HG02759 (cell line): ENCODE results near the gene CLPTM1.
"Not testable (repeated sequence)": the region's sequence is repeated elsewhere in the genome, so short reads cannot be mapped to it uniquely, and the experiment has no call there.

Experiments
- ATAC-seq: cut with Tn5 transposase; IDR thresholded peaks from one replicate; pipeline ENCODE4 v1.9.1; 2021; ENCODE audit warnings: mild to moderate bottlenecking, moderate library complexity; ENCODE audit not compliant: unreplicated experiment

Gene CLPTM1

GRCh38 chr19:44973982-44974735 is 19.0 kb downstream of the CLPTM1 start:
- no peak for ATAC-seq

- ATAC-seq, result no peak
Observed at GRCh38 chr19:44974857-44975256, 19.7 kb downstream of the CLPTM1 start.

DNA sequence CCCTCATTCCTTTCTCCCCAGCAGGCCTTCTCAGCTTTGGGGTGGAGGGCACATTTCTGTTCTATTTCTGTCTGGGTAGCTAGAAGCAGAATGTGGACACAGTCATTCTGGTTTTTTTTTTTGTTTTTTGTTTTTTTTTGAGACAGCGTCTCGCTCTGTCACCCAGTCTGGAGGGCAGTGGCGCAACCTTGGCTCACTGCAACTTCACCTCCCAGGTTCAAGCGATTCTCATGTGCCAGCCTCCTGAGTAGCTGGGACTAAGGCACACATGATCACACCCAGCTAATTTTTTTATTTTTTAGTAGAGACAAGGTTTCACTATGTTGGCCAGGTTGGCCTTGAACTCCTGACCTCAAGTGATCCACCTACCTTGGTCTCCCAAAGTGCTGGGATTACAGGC is 20.3 kb downstream of the CLPTM1 start:
- ATAC-seq, result no peak

DNA sequence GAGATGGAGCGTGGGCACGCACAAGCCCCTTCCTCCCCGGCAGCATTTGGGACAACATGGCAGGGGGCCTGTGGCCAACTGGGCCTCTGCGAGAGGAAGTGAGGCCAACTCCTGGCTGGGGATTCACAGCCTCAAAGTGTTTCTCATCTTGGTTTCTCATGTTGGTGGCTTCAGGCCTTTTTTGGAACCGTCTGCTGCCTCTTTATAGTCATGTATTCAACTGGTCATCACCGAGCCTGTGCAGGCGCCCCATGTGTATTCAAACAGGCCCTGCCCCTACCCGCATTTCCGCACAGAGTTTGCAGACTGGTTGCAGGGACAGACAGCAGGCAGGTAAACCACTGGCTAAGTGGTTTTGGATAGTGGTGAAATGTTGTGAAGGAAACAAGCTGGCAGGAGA is 28.8 kb downstream of the CLPTM1 start:
- no peak for ATAC-seq

GRCh38 chr19:44985445-44985844 is 30.3 kb downstream of the CLPTM1 start:
- no peak for ATAC-seq

DNA sequence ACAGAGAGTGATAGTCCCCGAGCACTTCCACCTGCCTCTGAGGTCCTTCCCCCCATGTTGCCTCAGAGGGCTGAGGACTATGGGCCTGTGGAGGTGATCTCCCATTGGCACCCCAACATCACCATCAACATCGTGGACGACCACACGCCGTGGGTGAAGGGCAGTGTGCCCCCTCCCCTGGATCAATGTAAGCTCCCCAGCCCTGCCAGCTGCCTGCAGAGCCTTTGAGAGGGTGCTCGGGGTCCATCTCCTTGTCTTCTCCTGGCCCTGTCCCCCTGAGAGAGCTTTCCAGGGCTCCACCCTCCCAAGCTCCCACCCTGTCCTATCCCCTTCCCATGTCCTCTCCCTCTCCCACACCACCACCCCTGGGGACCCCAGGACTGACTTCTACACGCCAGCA is 31.2 kb downstream of the CLPTM1 start:
- ATAC-seq, result no peak

GRCh38 chr19:44987148-44987675 is 32.0 kb downstream of the CLPTM1 start:
- ATAC-seq, result no peak

- ATAC-seq, result no peak
Observed at GRCh38 chr19:44988273-44988672, 33.1 kb downstream of the CLPTM1 start.

DNA sequence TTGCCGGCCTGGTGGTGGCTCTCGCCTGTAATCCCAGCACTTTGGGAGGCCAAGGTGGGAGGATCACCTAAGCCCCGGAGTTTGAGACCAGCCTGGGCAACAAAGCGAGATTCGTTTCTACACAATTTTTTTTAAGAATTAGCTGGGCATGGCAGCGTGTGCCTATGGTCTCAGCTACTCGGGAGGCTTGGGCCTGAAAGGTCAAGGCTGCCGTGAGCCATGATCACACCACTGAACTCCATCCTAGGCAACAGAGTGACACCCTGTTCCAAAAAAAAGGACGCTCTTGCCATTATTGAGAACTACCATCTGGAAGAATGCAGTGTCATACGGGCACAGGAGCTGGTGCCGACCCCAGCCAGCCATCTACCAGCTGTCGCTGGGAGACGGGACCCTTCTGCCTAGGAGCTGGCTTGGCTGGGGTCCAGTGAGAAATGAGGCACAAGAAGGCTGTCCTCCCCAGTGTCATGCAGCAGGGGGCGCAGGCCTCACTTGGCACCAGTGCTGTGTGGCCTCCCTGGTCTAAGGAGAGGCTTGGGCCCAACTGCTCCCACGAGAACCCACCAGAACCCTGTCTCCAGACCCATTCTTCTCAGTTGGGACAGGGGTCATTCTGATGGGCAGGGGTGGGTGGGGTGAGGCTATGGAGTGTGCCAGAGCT is 33.8 kb downstream of the CLPTM1 start:
- no peak for ATAC-seq

GRCh38 chr19:44990459-44990858 is 35.3 kb downstream of the CLPTM1 start:
- ATAC-seq, result no peak

DNA sequence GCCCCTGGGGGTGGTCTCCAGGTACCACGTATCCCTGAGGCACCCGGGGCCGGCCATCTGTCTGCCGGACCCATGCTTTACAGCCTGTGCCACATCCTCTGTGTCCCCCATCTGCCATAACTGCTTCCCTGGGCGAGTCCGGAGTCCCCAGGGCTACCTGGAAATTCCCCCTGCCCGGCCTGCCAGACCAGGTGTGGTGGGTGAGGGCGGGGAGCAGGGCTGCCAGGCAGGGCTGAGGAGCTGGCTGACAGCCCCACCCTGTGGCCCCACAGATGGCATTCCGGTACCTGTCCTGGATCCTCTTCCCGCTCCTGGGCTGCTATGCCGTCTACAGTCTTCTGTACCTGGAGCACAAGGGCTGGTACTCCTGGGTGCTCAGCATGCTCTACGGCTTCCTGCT is 35.8 kb downstream of the CLPTM1 start:
- no peak for ATAC-seq

DNA sequence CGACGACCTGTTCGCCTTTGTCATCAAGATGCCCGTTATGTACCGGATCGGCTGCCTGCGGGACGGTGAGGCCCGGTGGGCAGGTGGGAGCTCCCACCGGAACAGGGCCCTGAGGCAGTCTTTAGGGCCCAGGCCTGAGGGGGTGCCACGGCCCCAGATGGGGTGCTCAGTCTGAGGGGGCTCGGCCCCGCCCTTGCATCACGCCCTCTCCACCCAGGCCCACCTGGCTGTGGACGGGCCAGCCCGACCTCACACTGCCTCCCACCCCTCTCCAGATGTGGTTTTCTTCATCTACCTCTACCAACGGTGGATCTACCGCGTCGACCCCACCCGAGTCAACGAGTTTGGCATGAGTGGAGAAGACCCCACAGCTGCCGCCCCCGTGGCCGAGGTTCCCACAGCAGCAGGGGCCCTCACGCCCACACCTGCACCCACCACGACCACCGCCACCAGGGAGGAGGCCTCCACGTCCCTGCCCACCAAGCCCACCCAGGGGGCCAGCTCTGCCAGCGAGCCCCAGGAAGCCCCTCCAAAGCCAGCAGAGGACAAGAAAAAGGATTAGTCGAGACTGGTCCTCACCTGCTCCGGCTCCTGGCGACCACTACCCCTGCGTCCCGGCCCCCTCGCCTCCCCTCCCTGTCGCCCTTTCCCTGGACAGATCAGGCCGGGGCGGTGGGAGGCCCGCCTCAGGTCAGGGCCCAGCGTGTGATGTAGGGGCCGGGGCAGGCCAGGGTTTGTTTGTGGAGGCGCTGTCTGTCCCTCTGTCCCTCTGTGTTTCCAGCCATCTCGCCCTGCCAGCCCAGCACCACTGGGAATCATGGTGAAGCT is 37.4 kb downstream of the CLPTM1 start:
- ATAC-seq, result no peak

DNA sequence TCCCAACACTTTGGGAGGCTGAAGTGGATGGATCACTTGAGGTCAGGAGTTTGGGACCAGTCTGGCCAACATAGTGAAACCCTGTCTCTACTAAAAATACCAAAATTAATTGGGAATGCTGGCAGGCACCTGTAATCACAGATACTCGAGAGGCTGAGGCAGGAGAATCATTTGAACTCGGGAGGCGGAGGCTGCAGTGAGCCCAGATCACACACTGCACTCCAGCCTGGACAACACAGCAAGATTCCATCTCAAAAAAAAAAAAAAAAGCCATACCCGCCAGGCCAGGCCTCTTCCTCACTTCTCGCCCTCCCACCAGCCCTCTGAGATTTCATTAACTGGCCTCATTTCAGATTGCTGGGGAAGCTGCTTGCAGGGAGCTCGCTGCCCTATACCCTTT is 38.3 kb downstream of the CLPTM1 start:
- ATAC-seq, result no peak

GRCh38 chr19:44993926-44994537 is 38.9 kb downstream of the CLPTM1 start:
- no peak for ATAC-seq

DNA sequence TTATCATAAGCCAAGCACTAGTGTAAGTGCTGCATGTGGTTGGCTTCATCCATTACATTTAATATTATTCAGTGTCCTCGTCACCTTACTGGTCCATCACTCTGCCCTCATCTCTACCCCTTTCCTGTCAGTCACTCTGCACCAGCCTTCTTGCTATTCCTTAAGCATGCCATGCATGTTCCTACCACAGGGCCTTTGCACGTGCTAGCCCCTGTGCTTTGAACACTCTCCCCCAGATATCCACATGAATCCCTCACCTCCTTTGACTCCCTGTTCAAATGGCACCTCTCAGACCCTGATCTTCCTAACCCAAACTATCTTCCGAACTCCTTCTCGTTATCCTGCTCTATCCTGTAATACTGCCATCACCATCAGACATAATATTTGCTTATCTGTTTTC is 42.8 kb downstream of the CLPTM1 start:
- ATAC-seq, result no peak

- not testable (repeated sequence) for ATAC-seq
Observed at GRCh38 chr19:44999131-44999925, 44.1 kb downstream of the CLPTM1 start.

- ATAC-seq, result not testable (repeated sequence)
Observed at GRCh38 chr19:45000665-45001064, 45.5 kb downstream of the CLPTM1 start.

- peak; percentile 61 for ATAC-seq
Observed at GRCh38 chr19:45001087-45001739, 46.0 kb downstream of the CLPTM1 start, which contains the start of gene RELB. Gene RELB, plus strand, starts transcription at chr19:45001464. Its CDS starts 116 bp downstream, at chr19:45001580.

DNA sequence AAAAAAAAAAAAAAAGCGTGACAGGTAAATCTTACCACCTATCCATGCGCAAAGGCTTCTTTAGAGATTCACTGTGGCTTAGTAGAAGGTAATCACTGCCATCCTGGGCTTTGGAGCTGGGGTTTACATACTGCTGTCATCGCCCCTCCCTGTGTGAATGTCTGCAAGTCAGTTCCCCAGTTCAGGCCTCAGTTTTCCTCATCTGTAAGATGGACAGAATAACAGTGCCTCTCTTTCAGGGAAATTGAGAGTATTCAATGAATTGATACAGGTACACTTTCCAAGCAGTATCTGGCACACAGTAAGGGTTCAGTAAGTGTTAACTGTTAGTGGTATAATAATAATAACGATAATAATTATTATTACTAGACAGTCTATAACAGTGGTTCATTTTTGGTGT is 48.3 kb downstream of the CLPTM1 start:
- ATAC-seq, result no peak

- ATAC-seq, result no peak
Observed at GRCh38 chr19:45005787-45006186, 50.6 kb downstream of the CLPTM1 start.
